Measurements from ENCODE around the gene SYCN.
"Not testable (repeated sequence)": the region's sequence is repeated elsewhere in the genome, so short reads cannot be mapped to it uniquely, and the experiment has no call there.

SYCN gene

DNA sequence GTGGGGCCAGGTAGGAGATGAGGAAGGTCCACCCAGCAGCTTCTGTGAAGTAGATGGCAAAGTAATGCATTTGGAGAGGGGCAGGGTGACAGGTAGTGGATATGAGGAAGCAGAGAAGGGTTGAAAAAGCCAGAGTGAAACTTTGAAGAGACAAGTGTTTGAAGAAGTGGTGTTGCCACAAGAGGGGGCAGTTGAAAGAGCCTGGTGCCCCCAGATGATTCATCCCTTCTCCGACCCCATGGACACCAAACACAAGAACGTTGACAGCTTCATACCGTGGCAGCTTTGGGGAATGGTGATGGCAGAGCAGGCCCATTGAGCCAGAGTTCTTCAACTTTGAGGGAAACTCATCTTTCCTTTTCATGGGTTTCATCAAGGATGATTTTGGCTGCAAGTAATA, 20.8 kb upstream of the SYCN start:
- no peak for DNase-seq (ENCODE audit: low read depth, low spot score)

DNA sequence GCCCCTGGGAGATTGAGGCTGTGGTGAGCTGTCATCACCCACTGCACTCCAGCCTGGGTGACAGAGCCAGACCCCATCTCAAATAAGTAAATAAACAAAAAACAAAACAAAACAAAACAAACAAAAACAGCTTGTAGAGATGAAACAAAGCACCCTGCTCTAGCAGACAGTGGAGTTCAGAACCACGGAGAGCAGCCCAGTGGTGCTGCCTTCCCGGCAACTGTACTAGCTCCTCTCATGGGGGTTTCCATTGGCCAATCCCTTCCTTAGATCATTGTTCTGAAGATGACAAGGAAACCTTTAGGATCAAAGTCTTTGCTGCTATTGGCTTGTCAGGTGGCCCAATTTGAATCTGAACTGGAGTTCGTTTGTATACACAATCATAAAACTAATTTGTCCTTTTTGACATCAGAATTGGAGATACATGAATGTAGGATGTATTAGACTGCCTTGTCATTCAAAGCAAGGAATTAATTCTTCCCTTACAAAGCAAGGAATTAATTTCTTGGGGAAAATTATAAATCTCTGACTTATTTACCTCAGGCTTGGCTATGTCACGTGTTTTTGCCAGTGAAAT, 19.7 kb upstream of the SYCN start:
- no peak for DNase-seq (ENCODE audit: low read depth, low spot score)

DNA sequence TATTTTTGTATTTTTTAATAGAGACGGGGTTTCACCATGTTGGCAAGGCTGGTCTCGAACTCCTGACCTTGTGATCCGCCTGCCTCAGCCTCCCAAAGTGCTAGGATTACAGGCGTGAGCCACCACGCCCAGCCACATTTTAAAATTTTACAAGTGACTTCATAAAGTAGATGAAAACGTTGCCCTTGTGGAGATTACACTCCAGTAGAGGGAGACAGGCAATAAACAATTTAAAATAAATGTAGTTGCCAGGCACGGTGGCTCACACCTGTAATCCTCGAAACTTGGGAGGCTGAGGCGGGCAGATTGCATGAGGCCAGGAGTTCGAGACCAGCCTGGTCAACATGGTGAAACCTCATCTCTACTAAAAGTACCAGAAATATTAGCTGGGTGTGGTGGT, 15.0 kb upstream of the SYCN start:
- DNase-seq (ENCODE audit: low read depth, low spot score), result not testable (repeated sequence)

DNA sequence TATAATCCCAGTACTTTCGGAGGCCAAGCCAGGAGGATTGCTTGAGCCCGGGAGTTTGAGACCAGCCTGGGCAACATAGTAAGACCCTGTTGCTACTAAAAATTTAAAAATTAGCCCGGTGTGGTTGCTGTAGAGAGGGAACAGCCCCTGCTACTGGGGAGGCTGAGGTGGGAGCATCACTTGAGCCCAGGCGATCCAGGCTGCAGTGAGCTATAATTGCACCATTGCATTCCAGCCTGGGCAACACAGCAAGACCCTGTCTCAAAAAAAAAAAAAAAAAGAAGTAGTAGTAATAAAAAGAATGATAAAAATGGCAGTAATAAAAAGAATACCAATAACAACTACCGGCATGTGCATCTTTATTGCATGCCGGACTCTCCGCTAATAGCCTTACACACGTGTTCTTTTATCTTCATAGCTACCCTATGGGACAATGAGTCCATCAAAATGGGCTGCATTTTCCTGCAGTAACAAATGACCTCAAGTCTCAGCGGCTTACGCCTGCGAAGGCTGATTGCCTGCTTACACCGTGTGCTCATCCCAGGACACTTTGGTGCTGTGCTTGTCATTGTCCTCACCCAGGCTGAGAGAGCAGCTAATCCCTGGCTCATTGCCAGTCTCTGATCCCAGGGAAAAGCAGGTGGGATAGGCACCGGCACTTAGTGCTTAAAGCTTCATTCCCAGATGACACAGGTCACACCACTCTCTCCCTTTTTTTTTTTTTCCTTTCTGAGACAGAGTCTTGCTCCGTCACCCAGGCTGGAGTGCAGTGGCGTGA, 14.4 kb upstream of the SYCN start:
- no peak for DNase-seq (ENCODE audit: low read depth, low spot score)

DNA sequence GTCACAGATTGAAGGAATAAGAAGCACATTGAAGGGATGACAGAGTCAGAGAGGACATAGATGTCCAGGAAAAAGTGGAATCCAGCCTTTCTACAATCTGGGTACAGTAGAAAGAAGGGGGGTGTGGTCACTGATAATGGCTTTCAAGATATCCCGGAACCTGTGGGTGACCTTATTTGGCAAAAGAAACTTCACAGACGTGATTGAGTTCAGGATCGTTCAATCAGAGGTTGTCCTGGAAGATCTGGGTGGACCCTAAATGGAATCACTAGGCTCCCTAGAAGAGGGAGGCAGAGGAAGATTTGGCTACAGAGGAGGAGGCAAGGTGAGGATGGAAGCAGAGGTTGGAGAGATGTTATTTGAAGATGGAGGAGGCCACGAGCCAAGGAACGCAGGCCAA, 13.0 kb upstream of the SYCN start:
- DNase-seq (ENCODE audit: low read depth, low spot score), result no peak

DNA sequence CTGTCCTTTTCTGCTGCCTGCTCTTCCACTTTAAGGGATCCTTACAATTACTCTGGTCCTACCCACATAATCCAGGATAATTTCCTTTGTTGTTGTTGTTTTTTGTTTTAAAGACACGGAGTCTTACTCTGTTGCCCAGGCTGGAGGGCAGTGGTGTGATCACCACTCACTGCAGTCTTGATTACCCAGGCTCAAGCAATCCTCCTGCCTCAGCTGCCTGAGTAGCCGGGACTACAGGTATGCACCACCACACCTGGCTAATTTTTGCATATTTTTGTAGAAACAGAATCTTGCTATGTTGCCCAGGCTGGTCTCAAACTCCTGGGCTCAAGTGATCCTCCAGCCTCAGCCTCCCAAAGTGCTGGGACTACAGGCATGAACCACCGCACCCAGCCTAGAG, 11.3 kb upstream of the SYCN start:
- not testable (repeated sequence) for DNase-seq (ENCODE audit: low read depth, low spot score)

GRCh38 chr19:39212375-39212742, 8.3 kb upstream of the SYCN start:
- no peak for DNase-seq (ENCODE audit: low read depth, low spot score)

DNA sequence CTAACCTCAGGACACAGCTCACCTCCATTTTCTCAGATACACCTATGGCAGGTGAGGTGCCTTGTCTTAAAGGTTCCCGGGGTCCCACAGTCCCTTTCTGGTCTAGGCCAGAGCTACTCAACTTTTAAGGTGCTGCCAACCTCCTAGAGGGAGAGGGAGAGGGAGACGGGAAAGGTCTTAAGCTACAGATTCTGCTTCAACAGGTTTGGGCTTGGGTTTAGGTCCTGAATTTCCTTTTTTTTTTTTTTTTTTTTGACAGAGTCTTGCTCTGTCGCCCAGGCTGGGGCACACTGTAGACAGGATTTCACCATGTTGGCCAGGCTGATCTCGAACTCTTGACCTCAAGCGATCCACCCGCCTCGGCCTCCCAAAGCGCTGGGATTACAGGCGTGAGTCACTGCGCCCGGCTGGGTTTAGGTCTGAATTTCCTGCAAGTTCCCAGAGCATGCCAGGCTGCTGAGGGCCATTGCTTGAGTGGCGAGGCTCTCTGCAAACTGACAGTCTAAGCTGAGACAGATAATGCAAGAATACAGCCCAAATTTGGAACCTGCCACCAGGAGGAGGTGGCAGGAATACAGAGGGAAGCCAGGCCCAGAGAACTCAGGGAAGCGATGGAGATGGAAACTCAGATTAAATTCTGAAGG, 7.8 kb upstream of the SYCN start:
- no peak for DNase-seq (ENCODE audit: low read depth, low spot score)

DNA sequence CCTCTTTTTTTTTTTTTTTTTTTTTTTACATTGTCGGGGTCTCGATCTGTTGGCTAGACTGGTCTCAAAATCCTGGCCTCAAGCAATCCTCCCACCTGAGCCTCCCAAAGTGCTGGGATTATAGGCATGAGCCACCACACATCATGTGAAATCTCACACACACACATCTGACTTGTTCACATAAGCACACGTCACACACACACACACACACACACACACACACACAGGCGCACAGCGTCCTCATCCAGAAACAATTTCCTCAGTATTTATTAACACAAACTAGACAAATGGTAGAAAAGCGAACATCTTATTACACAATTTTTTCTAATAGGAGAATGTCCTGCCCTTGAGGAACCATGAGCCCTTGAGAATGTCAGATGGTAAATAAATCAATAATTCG, 5.1 kb upstream of the SYCN start:
- DNase-seq (ENCODE audit: low read depth, low spot score), result no peak

GRCh38 chr19:39208175-39208795, 4.2 kb upstream of the SYCN start:
- no peak for DNase-seq (ENCODE audit: low read depth, low spot score)

- no peak for DNase-seq (ENCODE audit: low read depth, low spot score)
Measured at GRCh38 chr19:39207293-39207836, 3.3 kb upstream of the SYCN start.

- DNase-seq (ENCODE audit: low read depth, low spot score), result no peak
Measured at GRCh38 chr19:39206122-39206521, 2.1 kb upstream of the SYCN start.

- DNase-seq (ENCODE audit: low read depth, low spot score), result no peak
Measured at GRCh38 chr19:39205449-39205764, 1.3 kb upstream of the SYCN start.

DNA sequence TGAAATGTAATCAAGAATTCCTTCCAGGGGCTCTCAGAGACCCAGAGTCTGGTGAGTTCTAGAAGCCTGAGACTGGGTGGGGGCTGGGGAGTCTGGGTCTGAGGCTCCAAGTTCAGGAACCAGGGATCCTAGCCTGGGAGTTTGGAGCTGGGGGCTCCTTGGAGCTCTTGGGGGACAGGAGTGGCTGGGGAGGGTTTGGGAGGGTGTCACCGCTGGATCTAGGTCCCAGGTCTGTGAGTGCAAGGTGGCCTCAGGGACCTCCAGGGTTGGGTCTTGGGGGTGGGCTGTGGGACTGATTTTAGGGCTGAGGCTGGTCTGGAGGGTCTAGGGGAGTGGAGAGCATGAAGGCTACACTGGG, 1.1 kb downstream of the SYCN start:
- no peak for DNase-seq (ENCODE audit: low read depth, low spot score)

DNA sequence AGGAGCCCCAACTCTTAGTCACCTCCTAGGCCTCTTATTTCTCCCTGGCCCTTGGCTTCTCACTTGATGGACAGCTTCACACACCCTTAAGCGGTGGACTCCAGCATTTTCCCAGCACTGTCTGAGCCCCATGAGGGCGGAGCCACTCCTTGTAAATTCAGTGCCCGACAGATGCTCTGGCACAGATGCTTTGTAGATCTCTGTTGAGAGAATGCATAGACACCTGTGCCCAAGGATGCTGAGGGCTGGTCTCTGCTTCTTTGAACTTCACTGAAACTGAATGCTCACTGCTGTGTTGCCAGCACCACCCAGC, 3.3 kb downstream of the SYCN start:
- no peak for DNase-seq (ENCODE audit: low read depth, low spot score)

- no peak for DNase-seq (ENCODE audit: low read depth, low spot score)
Measured at GRCh38 chr19:39200066-39200802, 3.8 kb downstream of the SYCN start.

DNA sequence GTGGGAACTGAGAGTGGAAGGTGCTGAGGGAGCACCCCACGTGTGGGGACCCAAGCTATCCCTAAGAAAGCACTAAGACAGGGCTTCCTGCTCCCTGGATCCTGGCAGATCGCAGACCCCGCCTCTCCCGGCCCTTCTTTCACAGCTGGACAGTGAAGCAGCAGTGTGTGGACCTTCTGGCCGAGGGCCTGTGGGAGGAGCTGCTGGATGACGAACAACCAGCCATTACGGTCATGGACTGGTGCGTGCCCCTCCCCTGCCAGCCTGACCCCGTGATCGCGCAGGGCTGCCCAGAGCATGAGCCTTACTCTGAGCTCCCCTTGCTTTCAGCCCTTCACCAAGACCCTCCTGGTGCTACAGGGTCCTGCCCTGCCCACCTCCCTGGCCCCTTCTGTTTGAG, 5.0 kb downstream of the SYCN start:
- DNase-seq (ENCODE audit: low read depth, low spot score), result no peak

- DNase-seq (ENCODE audit: low read depth, low spot score), result no peak
Measured at GRCh38 chr19:39197808-39198207, 6.3 kb downstream of the SYCN start.

GRCh38 chr19:39196860-39197562, 7.1 kb downstream of the SYCN start, which contains the start of gene NCCRP1:
Gene NCCRP1, plus strand, starts transcription at chr19:39196964. Its CDS starts 19 bp downstream, at chr19:39196983.
- no peak for DNase-seq (ENCODE audit: low read depth, low spot score)

GRCh38 chr19:39196320-39196719, 7.7 kb downstream of the SYCN start:
- no peak for DNase-seq (ENCODE audit: low read depth, low spot score)

DNA sequence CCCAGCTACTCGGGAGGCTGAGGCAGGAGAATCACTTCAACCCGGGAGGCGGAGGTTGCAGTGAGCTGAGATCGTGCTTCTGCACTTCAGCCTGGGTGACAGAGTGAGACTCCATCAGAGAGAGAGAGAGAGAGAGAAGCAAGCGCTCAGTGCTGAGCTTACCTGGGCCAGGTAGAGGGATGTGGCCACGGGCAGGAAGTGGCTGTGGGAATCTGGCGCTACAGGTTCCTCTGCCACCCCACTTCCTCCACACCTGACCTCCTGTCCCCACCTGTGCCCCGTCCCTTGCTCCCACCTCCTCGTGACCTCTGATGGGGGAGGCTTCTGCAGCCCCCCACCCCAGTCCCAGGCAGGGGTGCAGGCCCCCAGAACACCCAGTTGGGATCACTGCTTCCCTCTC, 8.3 kb downstream of the SYCN start:
- DNase-seq (ENCODE audit: low read depth, low spot score), result no peak
